ENCODE data around the gene CHAD.
"Not testable (repeated sequence)": the region's sequence is repeated elsewhere in the genome, so short reads cannot be mapped to it uniquely, and the experiment has no call there.

CHAD gene

DNA sequence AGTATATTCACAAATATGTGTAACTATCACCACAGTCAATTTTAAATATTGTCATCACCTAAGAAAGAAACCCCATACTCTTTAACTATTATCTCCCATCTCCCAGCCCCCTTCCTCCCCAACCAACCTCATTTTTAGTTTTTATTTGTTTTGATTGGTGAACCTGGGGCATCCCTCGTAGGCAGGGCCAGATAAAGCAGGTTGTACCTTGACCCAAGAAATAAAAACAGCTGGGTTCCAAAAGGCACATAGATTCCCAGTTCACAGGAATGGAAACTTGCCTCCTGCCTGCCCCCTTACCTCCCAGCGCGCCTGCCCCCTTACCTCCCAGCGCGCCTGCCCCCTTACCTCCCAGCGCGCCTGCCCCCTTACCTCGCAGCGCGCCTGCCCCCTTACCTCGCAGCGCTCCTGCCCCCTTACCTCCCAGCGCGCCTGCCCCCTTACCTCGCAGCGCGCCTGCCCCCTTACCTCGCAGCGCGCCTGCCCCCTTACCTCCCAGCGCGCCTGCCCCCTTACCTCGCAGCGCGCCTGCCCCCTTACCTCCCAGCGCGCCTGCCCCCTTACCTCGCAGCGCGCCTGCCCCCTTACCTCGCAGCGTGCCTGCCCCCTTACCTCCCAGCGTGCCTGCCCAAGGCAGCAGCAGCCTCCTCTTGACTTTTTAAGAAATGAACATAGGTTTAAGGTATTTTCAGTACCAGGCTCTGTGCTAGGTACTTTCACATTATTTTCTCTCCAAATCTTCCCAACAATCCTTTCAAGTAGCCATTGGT, 7.3 kb upstream of the CHAD start:
- DNase-seq (ENCODE audit: insufficient read length, low spot score); FAIRE-seq: not testable (repeated sequence)

- no peak for DNase-seq (ENCODE audit: insufficient read length, low spot score)
- no peak for FAIRE-seq
Observed at GRCh38 chr17:50475362-50475761, 6.7 kb upstream of the CHAD start.

DNA sequence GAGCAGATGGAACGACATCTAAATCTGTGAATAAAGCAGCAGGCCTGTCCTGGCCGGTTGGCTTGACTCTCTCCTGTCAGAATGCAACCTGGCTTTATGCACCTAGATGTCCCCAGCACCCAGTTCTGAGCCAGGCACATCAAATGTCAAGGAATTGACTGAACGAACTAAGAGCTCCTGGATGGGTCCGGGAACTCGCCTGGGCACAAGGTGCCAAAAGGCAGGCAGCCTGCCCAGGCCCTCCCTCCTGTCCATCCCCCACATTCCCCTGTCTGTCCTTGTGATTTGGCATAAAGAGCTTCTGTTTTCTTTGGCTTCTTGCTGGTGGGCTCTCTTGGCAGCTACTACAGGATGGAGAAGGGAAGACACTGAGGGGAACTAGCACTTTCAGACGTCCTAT, 5.8 kb upstream of the CHAD start:
- DNase-seq (ENCODE audit: insufficient read length, low spot score) = no peak
- FAIRE-seq = no peak

DNA sequence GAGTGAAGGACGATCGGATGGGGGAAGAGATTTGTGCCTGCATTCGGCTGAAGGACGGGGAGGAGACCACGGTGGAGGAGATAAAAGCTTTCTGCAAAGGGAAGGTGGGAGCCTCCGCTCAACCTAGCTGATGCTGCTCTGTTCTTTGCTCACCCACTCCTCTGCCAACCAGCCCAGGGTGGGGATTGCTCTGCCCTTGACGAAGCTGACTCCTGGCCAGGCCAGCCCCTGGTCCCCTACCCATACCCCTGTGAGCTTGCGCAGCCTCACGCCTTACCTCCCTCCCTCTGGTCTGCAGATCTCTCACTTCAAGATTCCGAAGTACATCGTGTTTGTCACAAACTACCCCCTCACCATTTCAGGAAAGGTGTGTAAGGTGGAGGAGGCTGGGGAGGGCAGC, 5.2 kb upstream of the CHAD start:
- FAIRE-seq (no peak), DNase-seq (ENCODE audit: insufficient read length, low spot score) (no peak)

- not testable (repeated sequence) for DNase-seq (ENCODE audit: insufficient read length, low spot score); FAIRE-seq
Observed at GRCh38 chr17:50472761-50473161, 4.1 kb upstream of the CHAD start.

GRCh38 chr17:50472286-50472685, 3.6 kb upstream of the CHAD start:
- DNase-seq (ENCODE audit: insufficient read length, low spot score) = no peak
- peak; percentile 62 for FAIRE-seq

- no peak for DNase-seq (ENCODE audit: insufficient read length, low spot score)
- peak; percentile 69 for FAIRE-seq
Observed at GRCh38 chr17:50471009-50471905, 2.6 kb upstream of the CHAD start.

DNA sequence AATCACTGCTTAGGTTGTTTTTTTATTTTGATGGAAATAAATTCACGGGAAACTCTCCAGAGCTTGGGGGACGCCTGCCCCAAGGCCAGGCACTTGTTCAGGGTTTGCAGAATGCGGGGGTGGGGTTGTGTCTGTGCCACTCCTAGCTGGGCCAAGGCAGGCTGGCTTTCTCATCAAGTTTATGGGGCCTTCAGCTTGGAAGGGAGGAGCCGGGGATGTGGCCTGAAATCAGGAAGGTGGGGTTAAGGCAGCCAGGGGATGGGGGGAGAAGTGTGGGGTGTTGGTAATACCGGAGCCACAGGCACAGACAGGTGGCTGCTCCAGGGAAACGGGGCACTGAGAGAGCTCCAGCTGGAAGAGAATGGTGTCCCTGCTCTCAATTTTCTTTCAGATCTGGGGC, 1.7 kb upstream of the CHAD start:
- no peak for FAIRE-seq

GRCh38 chr17:50469671-50470305, 1.1 kb upstream of the CHAD start:
- FAIRE-seq = no peak
- no peak for DNase-seq (ENCODE audit: insufficient read length, low spot score)

More for the DNA sequence above, 1.7 kb upstream of the CHAD start:
- DNase-seq (ENCODE audit: insufficient read length, low spot score) = no peak

- DNase-seq (ENCODE audit: insufficient read length, low spot score) = no peak
- no peak for FAIRE-seq
Observed at GRCh38 chr17:50469208-50469605, 527 bp upstream of the CHAD start.

- FAIRE-seq = no peak
- DNase-seq (ENCODE audit: insufficient read length, low spot score) = no peak
Observed at GRCh38 chr17:50467855-50468303, 801 bp downstream of the CHAD start.

DNA sequence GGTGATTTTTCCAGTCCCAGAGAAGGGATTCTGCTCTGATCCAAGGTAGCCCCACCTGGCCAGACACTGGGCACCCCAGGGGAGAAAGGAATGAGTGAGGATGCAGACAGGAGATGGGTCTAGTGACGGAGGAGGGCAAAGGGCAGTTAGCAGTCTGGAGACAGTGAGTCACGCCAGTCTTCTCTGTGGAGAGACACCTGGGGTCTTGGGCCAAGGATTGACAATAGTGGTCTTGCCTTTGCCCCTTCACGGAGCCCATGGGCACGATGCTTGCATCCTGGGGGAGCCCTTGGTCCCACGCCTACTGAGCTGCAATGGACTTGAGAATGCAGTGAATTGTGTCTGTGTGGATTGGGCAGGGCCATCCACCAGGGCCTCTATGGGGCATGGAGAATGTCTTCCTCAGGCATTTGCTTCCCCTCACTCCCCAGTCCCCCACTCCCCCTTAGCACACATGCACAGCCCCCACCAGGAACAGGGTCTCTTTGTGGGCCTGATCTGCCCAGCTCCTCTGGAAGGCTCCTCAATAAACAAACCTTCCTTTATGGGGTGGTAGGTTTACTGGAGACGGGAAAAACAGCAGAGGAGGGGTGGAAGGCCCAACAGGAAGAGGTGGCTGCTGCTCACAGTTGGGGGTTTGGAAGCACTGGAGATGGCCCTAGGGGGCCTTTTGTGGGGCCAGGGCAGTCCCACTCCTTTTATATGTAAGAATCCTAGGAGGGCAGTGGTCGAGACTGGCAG, 1.4 kb downstream of the CHAD start:
- no peak for DNase-seq (ENCODE audit: insufficient read length, low spot score)
- FAIRE-seq = no peak

GRCh38 chr17:50466371-50467113, 2.1 kb downstream of the CHAD start:
- FAIRE-seq (no peak), DNase-seq (ENCODE audit: insufficient read length, low spot score) (no peak)

DNA sequence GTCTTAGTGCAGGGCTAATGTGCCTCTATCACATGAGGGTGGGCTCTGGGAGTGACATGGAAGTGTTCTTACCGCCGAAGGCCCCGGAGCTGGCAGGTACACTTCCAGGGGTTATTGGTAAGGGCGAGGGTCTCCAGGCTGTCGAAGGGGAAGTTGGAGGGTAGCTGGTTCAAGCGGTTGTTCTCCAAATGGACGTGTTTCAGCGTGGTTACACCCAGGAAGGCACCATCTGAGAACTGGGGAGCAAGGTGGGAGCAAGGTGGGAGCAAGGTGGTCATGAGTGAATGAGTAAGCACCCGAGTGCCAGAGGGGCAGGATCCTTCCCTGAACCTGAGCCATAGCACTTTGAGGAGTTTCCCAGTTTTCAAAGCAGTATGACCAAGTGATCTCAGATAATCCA, 3.0 kb downstream of the CHAD start:
- DNase-seq (ENCODE audit: insufficient read length, low spot score) = no peak
- no peak for FAIRE-seq

DNA sequence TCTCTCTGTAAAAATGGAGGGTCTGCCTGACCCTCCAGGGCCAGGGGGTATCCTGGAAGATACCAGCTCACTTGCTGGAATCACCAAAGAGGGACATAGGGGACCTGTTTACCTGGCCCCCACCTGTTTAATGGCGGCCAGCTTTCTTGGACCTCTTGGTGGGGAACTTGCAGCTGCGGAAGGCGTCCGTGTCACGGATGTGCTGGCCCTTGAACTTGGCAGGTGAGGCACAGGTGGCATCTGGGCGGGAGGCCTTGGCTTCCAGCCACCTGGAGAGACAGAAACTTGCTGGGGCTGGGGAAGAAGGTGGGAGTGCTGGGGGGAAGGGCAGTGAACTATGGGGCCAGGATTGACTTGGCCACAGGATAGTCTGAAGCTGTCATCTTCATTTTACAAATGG, 3.5 kb downstream of the CHAD start:
- no peak for DNase-seq (ENCODE audit: insufficient read length, low spot score)
- FAIRE-seq = peak; percentile 23

DNA sequence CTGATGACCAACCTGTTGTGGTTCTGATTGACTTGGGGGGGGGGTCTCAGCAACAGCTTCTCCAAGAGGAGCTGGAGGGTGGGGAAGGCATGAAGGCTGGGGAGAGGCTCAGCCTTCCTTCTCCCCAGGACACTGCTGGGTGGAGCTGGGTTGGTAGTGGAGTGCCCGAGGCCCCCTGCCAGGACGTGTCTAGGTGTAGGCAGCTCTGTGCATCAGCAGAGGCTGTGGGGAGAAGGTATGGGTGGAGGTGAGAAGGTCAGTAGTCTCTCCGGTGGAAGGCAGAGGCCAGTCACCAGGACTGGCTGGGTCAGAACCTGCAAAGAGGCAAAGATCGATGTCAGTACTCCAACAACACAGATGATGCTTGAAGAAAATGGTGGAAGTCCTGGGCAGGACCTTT, 3.9 kb downstream of the CHAD start:
- no peak for DNase-seq (ENCODE audit: insufficient read length, low spot score)
- FAIRE-seq = no peak

DNA sequence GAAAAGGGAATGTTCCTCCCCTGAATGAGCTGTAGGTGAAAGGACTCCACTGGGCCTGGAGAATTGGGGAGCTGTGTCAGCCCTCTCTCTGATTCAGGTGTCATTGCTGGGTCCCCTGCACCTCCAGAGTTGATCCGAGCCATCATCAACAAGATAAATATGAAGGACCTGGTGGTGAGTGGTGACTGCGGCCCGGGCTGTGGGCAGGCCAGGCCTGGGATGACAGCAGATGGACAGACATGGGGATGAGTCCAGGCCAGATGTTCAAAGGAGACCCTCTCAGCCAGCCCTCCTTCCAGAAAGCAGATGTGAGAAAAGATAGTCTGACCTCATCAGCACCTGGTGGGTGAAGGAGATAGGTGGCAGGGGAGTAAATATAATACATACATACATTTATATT, 4.6 kb downstream of the CHAD start:
- DNase-seq (ENCODE audit: insufficient read length, low spot score) (no peak), FAIRE-seq (no peak)

GRCh38 chr17:50462446-50462845, 6.2 kb downstream of the CHAD start:
- DNase-seq (ENCODE audit: insufficient read length, low spot score) (no peak), FAIRE-seq (no peak)

DNA sequence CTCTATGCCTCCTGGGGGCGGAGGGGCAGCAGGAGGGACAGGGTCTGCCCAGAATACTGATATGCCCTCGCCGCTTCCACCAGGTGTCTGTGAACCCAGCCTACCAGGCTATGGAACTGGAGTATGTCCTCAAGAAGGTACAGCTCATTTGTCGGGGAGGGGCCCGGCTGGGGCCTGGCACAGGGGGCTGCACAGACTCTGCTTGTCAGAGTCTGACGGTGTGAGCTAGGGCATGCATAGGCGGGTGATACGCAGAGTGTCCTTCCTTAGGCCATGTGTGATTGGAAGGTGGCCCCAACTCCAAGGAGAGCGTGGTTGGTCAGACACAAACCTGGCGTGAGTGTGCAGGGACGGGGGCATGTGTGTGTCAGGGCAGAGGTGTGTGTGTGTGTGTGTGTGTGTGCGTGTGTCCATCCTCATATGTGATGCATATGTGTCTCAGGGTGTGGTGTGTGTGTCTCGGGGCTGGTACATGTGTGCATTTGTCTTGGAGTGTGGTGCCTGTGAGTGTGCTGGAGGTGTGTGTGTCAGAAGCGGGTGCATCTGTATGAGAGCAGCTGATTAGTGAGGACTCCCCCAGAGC, 7.0 kb downstream of the CHAD start:
- FAIRE-seq (peak; percentile 42), DNase-seq (ENCODE audit: insufficient read length, low spot score) (no peak)

All from HTR-8/SVneo (cell line).